Left lobe of liver (tissue), 2 donors: ENCODE data around the gene ADGRL1. TPM values are rescaled to one million over a fixed set of nuclear protein-coding genes. Genes with fewer than 3 reads are reported as not detected.
"Not testable (repeated sequence)": the region's sequence is repeated elsewhere in the genome, so short reads cannot be mapped to it uniquely, and the experiment has no call there.

Experiments
- ATAC-seq: fragments of 200-7000 bp; cut with Tn5 transposase; one replicate; pipeline ENCODE4 v1.9.1; 2020; ENCODE audit warnings: mild to moderate bottlenecking, moderate library complexity
- DNase-seq: peaks from one replicate; pipeline ENCODE4 v3.0.0-alpha.2; 2020; ENCODE audit warnings: low spot score
- total RNA-seq: library from RNA; stranded (reverse); gene quantifications from one replicate; pipeline ENCODE4 v1.2.1, GENCODE V29; 2021
- donor health status: DM: no; HTN: no; CAD: no; lungs with moderate emphysema.
- donor health status: DM: no; HTN: yes; CAD: no.

The ADGRL1 gene
- total RNA-seq, 1 donor from 2014 or later, result 1.3 TPM

DNA sequence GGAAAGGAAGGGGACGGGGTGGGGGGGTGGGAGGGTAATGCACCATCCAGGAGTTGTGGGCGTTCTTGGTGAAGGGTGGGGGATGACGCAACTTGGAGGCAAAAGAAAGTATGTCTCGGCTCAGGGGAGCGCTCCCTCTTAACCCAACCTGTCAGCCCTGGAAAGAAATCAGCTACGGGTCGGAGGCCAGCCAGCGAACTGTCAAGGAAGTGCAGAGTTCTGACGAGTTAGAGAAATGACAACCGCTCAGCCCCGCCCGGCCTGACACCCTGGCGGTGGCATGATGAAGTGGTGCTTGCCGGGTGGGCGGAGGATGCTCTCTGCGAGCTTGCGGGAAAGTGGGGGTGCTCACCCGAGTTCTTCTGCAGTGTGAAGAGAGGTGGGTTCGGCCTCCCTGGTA, 15.4 kb upstream of the ADGRL1 start:
- not testable (repeated sequence) for DNase-seq, ATAC-seq

GRCh38 chr19:14218620-14219330, 12.8 kb upstream of the ADGRL1 start:
- no peak for ATAC-seq
- DNase-seq, result no peak

- not testable (repeated sequence) for DNase-seq
- ATAC-seq, result peak; percentile 17
Measured at GRCh38 chr19:14217886-14218285, 11.9 kb upstream of the ADGRL1 start.

- DNase-seq (no peak), ATAC-seq (no peak)
Measured at GRCh38 chr19:14214580-14214979, 8.6 kb upstream of the ADGRL1 start.

DNA sequence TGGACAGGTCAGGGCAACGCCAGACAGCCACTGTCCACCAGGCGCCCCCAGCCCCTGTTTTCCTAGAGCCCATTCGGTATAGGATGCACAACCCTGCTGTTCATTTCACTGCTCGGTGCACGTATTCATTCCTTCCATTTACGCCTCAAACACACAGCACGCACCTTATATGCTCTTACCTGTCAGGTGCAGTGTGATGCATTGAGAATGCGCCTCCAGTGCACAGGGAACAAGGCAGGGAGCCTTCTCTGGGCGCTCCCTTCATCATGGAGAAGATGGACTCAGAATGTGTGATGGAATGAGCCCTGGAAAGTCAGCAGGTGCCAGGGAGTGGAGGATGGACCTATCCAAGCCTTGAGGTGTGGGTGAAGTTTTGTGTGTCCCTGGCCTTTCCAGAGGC, 4.2 kb upstream of the ADGRL1 start:
- not testable (repeated sequence) for ATAC-seq, DNase-seq

DNA sequence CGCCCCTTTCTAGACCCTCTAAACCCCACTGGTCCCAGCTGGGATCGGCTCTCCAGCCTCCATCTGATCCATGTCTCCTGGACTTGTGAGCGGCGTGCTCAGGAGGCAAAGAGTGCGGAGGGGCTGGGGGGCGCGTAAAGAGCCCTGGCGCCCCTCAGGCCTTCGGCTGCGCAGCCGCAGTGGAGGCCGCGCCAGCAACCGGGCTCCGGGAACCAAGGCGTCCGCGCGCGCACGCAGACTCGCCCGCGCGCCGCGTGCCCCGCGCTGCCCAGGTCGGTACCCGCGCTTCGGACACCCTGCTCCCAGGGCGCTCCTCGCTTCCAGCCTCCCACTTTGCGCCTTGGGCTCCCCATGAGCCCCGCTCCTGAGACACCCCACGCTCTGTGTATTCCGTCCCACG, 3.4 kb upstream of the ADGRL1 start:
- DNase-seq, ATAC-seq: not testable (repeated sequence)

- DNase-seq, ATAC-seq: not testable (repeated sequence)
Measured at GRCh38 chr19:14208496-14208895, 2.5 kb upstream of the ADGRL1 start.

GRCh38 chr19:14207796-14208195, 1.8 kb upstream of the ADGRL1 start:
- not testable (repeated sequence) for ATAC-seq, DNase-seq

- DNase-seq (peak; percentile 76), ATAC-seq (peak; percentile 83)
Measured at GRCh38 chr19:14206737-14207726, 1.1 kb upstream of the ADGRL1 start.

- not testable (repeated sequence) for ATAC-seq, DNase-seq
Measured at GRCh38 chr19:14206308-14206707, 339 bp upstream of the ADGRL1 start.

- ATAC-seq, DNase-seq: not testable (repeated sequence)
Measured at GRCh38 chr19:14204676-14205451, 1.1 kb downstream of the ADGRL1 start.

- ATAC-seq, result not testable (repeated sequence)
Measured at GRCh38 chr19:14204219-14204618, 1.8 kb downstream of the ADGRL1 start.

GRCh38 chr19:14203788-14204187, 2.2 kb downstream of the ADGRL1 start:
- ATAC-seq, DNase-seq: not testable (repeated sequence)

More at GRCh38 chr19:14204219-14204618, 1.8 kb downstream of the ADGRL1 start:
- not testable (repeated sequence) for DNase-seq

DNA sequence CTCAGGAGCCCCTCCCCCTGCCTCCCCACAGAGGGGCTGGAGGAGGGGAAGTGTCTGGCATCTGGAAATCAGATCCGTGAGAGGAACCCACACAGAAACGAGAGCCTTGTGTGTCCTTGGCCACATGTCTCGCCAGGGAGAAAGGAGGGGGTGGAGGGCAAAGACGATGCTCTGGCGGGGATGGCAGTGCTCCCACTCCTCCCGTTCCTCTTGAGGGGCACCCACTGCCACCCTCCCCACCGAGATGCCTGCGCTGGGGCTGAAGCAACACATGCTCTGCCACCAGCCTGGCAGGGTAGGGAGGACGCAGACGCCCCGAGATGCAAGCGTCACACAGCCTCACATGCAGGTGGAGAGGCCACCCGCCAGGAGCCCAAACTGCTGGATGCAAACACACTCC, 2.8 kb downstream of the ADGRL1 start:
- DNase-seq (no peak), ATAC-seq (no peak)

GRCh38 chr19:14201481-14201880, 4.5 kb downstream of the ADGRL1 start:
- DNase-seq, ATAC-seq: not testable (repeated sequence)

DNA sequence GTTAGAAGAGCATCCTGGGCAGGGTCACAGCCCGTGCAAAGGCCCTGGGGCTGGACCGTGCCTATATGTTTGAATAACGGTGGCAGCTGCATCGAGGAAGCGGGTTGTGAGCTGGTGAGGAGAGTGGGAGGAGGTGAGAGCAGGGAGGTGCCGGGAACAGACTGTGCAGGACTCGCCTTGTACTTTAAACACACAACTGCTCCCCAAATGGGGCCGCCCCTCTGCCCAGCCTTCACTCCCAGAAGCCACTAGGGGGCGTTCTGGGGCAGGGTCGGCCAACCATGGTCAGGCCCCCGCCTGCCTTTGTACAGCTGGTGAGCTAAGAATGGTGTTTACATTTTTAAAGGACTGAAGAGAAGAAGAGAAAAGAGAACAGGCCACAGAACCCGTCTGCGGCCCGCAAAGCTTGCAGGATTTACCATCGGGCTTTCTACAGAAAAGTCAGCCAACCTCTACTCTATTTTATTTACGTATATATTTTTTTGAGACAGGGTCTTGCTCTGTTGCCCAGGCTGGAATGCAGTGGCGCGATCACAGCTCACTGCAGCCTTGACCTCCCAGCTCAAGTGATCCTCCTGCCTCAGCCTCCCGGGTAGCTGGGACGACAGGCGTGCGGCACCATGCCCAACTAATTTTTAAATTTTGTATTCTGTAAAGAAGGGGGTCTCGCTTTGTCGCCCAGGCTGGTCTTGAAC, 5.7 kb downstream of the ADGRL1 start:
- not testable (repeated sequence) for DNase-seq
- peak; percentile 44 for ATAC-seq

- DNase-seq, result no peak
- no peak for ATAC-seq
Measured at GRCh38 chr19:14198384-14199376, 7.3 kb downstream of the ADGRL1 start.

DNA sequence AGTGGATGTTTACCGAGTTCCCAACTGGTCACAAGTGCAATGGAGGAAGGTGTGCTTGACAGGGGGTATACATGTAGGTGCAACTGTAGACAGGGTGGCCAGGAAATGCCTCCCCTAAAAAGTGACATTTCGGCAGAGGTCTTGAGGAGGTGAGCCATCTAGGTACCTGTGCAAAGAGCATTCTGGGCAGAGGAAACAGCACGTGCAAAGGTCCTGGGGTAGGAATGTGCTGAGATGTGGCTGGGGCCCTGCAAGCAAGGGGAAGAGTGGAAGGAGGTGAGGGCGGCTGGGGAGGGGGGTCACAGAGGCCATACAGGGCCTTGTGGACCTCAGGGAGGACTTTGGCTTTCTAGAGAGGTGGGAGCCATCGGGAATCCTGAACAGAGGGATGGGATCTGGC, 8.1 kb downstream of the ADGRL1 start:
- no peak for DNase-seq

DNA sequence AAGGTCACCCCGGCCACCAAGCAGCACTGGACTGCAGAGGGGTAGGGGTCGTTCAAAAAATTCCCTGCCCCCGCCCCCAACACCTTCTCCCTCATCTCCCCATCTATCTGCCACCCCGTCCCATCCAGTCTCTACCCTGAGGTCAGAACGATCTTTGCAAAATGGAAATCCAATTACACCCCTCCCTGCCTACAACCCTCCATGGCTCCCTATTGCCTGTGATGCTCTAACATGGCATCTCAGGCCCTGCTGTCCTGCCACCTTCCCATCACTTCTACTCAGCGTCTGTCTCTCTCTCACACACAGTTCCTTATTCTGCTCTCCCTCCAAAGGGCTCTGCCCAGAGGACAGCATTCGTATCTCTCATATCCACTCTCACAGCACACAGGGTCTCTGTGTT, 8.7 kb downstream of the ADGRL1 start:
- not testable (repeated sequence) for DNase-seq, ATAC-seq

More for the DNA sequence above, 8.1 kb downstream of the ADGRL1 start:
- ATAC-seq, result no peak
